ENCODE data around the gene PRKN.
"Not testable (repeated sequence)": the region's sequence is repeated elsewhere in the genome, so short reads cannot be mapped to it uniquely, and the experiment has no call there.

The PRKN gene

DNA sequence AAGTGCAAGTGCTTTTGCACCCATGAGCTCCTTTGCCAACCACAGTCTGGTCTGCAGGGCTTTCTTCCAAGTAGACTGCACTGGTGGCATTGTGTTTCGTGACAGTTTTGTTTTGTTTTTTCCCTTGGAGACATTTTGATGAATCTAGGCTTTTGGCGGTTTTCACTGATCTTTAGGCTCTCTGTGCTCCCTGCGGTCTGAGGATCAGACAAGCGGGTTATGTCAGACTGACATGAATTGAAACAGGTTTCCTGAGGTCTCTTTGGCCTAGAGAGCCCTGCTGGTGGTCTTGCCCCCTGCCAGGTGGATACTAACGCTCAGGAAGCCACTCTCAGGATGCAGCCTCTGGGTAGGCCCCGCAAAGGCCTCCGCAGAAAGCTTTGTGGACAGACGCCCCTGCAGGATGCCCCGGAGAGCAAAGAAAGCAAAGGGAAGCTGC is 898.3 kb downstream of the PRKN start:
- DNase-seq = no peak

DNA sequence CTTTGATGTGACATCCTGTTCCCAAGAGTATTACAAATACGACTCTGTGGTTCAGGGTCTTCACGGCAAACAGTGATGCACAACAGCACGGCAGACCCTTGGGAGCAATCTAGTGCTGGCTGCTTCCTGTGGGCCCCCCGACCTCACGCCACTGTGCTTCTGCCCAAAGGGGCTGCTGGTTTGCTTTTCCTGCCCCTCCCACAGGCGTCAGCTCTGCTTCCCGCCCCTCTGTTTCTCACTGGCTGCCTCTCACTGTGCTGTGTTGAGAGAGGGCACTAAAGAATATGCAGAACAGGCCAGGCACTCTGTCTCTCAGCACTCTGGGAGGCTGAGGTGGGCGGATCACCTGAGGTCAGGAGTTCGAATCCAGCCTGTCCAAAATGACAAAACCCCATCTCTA is 899.2 kb downstream of the PRKN start:
- DNase-seq = no peak

DNA sequence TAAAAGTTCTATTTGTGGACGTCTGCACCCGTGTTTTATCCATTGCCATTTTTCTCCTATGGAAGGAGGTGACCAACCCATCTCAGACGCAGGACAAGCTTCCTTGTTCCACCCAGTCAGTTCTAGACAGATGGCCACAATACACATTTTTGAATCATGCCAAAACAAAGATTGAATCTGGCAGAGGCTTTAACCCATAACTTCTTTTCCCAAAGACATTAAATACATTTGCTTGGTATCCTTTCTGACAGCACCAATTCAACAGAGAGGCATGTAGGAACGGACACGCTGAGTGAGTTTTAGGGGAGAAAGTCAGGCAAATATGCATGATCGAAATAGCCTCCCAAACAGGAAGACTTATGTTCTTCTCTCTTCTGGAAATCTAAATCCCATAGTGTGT is 901.1 kb downstream of the PRKN start:
- no peak for DNase-seq

DNA sequence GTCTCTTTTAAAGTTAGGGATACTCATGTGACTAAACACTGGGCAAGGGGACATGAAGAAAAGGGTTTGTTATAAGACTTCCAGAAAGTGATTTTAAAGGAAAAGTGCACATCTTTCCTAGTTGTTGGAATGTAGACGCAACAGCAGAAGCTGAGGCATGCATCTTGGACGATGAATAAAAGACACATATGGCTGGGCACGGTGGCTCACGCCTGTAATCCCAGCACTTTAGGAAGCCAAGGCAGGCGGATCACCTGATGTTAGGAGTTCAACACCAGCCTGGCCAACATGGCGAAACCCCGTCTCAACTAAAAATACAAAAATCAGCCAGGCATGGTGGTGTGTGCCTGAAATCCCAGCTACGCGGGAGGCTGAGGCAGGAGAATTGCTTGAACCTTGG is 905.4 kb downstream of the PRKN start:
- DNase-seq = not testable (repeated sequence)

DNA sequence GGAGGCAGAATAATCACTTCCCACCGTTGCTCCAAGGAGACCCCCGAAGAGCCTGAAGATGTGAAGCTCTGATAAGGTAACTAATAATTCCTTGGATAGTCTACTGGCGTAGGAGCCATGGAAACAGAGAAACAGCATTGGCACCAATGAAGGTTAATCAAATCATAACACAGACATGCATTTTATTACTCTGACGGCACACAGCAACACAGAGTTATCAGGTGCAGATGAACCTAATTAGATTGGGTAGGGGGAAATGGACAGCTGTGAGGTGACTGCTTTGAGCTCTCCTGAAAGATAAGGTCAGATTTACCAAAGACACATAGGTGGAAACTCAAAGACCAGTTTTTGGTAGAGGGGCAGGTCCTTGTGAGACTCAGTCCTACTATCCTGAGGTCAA is 909.7 kb downstream of the PRKN start:
- DNase-seq = no peak

DNA sequence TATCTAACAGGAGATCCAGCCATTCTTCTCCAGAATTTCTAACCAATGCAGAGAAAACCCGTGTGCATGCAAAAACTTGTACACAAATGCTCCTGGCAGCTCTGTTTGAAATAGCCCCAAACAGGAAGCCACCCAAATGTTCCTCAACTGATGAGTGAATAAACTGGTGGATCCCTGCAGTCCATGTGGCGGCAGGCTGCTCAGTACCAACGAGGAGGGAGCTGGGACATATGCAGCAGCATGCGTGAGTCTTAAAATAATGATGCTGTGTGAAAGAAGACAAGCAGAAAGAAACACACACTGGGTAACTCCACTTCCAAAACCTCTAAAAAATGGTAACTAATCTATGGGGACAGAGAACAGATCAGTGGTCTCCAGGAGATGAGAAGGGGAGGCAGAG is 911.6 kb downstream of the PRKN start:
- DNase-seq = no peak

DNA sequence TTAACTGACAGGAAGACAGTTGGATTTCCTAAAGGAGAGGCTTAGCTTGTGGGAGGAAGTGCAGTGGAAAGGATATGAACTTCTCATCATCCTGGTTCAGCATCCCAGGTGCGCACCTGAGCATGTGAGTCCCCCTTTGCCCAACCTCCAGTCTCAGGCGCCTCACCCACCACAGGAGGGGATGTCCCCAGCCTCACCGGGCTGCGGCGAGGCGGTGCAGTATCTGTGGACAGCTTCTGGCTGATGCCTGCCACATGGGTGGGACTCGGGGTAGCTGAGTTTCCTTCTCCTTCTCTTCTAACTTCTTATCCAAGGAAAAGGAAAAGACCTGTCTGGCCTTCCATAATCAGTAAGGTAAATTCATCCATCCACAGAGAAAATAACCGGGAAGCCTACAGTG is 914.4 kb downstream of the PRKN start:
- no peak for DNase-seq

DNA sequence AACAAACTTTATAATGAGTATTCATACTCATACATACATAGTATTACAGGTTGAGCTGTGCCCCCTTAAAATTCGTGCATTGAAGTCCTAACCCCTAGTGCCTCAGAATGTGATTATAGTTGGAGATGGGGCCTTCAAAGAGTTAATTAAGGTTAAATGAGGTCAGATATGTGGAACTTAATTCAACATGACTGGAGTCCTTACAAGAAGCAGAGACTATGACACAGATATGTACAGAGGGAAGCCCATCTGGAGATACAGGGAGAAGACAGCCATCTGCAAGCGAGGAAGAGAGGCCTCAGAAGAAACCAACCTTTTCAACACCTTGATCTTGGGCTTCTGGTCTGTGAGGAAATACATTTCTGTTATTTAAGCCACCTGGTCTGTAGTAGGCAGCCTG is 917.6 kb downstream of the PRKN start:
- no peak for DNase-seq

DNA sequence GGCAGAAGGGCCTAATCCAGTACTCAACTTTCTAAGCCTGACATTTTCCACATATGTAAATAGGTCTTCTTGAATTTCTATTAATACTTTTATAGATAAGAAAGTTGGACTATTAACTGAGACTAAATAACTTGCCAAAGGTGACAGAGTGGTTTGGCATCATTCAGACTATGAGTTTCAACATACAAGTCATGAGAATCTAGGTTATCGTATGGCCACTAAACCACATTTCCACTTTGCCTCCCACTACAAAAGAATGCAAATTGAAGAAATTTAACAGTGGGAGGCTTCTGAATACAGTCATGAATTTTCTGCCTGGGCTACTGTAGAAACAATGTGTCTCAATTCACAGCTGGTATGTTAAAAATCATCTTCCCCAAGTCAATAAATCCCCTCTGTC is 922.7 kb downstream of the PRKN start:
- DNase-seq = no peak

DNA sequence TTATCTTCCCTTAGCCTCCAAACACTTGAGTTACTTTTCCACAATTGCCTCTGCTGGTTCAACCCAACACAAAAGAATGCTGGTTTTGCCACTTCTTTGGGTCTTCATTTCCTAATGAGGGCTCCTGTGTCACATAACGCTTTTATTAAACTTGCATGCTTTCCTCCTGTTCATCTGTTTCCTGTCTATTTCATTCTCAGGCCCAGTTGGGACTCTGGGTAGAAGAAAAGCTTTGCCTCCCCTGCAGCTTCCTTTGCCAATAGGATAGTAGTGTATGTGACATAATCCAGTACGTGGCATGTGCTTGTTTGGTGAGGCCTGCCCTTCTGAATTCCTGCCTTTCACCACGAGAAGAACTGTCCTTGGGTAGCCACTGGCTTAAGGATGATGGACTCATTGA is 924.4 kb downstream of the PRKN start:
- DNase-seq = no peak

DNA sequence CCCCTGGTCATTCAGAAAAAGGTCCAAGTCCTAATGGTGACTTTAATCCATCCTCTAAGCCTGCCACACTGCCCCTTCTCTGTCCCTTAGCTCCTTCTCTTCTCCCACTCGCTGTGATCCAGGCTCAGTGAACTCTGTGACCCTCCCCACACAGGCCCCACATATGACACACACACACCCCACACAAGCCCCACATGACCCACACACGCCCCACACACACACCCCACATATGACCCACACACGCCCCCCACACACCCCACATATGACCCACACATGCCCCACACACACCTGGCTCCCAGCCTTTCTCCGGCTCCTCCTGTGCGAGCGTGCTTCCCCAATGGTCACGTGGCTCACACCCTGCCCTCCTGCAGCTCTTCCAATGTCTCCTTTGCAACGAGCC is 925.3 kb downstream of the PRKN start:
- no peak for DNase-seq

DNA sequence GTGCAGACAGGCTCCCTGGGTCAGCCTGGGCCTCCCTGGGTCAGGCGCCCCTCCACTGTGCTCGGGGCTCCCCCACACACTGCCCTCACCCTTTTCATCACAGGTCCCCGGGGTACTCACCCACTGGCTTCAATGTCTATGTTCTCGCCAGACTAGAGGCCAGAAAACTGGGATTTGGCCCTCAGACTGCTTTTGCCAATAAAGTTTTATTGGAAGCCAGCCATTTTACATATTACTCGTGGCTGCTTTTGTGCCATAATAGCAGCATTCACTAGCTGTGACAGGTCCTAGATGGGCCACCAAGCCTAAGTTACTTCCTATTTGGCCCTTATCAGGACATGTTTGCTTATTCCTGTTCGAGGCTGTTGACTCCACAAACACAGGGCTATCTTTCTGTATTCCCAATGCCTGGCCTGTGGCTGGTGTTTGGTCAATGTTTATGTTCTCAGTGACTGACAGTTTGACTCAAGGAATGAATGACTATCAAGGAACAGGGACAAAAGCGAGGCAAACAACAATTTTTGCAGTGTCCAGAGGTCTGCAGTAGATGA is 928.6 kb downstream of the PRKN start:
- DNase-seq = no peak

DNA sequence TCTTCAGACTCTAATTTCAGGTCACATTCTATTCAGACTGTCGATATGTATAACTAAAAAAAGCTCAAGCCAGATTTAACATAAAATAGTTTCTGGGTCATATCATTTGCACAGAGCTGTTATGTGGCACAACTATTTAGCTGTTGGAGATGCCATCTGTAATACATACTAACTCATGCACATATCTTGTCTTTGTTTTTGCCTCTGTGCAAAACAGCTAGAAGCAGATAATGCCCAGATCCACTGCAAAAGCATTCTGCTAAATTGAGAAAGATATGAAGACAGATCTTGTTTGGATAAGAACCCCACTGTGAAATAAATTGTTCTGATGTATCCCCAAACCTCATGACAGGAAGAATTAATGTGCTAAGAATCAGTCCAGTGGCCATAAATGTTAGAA is 930.9 kb downstream of the PRKN start:
- no peak for DNase-seq

DNA sequence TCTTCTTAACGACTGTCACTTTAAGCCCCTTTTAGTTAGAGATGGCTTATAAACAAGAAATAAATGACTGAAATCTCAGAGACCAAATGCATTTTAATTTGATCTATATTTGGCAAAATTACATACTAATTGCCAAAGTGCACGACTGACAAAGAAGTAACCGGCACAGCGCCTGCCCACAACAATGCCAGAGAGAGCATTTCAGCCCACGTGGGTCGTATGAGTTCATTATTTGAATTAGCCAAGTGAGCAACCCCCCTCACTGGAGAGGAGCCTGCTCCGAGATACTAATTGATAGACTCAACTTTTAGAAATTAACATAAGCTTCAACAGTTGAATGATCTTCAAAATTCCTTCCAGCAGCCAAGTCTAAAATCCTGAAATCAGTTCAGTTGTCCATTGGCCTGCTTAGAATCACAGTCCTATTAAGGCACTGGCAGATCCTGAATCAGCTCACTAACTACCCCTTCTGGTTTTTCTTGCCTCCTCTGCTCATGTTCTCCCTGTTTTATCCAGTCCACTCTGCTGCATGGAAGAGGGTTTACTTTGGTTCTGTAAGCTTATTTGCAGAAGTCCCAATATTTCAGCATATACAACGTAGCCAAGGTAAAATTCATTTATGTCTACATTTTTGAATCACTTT is 934.6 kb downstream of the PRKN start:
- no peak for DNase-seq

DNA sequence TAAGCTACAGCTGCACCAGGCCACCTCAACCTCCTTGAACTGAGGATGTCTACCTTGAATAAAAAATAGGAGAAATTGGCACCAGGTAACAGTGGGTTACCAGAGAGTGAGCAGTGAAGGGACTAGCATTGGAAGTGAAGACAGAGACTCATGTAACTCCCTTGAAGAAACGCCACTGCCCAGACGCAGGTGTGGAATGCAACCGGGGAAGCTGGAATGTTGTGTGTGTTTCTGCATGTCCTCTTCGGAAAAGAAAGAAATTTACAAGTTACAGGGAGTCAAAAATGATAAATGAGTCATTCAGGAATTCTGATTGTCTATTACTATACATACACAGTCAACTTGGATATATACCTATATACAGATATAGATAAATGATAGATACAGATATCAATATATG is 939.0 kb downstream of the PRKN start:
- no peak for DNase-seq

DNA sequence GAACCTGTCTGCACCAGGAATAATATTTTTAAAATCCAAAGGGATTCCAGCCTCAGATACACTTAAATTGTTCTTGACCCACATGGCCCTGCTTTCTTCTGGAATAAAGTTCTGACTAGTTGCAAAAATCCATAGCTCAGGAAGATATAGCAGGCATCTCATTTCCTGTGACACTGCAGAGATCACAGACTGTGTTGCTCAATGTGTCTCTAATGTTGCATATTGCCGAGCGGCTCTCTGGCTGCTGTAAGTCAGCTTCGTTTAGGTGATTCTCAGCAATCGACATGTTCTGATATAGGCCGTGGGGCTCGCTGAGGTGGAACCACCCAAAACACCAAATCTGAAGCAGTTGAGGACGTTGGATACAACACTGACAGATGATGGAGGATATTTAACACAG is 955.4 kb downstream of the PRKN start:
- DNase-seq = no peak

DNA sequence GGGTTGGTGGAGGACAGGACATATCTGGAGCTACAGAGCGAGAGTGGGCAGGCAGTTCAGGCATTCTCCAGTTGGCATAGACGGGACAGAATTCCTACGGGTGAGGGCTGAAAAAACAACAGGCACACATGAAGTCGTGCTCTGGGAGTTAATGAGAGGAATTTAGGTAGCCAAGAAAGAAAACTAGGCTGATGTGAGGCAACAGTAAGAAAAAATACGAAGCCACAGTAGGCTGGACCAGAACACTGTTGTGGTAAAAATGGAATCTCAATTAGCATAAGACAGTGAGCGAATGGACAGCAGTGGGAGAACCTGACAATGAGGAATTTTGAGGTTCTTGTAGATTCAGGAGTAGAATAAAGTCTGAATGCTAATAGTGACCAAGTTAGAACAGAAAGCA is 965.6 kb downstream of the PRKN start:
- no peak for DNase-seq

DNA sequence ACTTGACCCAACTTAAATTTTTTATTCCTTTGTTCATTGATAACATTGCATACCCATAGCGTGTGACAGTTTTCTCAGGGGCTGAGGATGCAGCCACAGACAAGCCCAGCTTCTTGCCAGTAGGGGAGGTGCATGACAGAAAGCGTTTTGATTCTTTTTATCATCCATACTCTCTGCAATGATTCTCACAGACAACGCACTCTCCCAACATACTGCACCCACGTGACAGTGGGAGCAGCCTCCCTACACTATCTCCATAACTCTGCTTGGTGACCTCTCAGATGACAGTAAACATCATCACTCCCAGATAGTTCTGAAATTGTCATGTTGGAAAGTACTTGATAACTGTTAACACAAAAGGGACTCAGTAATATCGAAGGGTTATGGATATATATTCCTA is 972.5 kb downstream of the PRKN start:
- no peak for DNase-seq

DNA sequence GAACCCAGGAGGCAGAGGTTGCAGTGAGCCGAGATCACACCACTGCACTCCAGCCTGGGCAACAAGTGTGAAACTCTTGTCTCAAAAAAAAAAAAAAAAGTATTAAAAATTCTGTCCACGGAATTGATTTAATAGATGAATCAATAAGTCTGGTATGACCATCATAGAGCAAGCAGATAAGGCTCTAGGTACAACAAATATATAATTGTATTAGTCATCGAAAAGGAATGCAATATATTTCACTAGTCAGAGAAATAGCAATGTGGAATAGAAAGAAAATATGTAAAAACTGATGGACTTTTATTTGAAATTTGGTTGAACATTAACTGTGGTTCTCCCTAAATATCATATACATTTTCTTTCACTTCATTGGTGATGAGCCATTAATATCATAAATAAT is 976.9 kb downstream of the PRKN start:
- no peak for DNase-seq

DNA sequence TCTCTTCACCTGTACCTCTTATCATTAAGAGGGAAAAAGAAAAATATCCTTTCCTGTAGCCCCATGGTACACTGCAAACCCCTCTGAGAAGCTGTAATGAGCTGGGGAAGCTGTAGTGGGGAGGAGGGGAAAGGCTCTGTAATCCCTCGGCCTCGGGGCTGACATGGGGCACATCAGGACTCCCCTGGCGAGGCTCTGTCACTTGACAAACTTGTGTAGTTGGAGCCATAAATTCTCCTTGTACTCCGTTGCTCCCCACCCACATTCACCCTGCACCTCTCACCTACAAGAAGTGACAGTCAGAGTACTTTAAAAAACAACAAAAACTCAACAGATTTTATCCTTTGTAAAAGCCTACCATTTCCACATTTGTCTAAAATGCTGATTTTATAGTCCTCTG is 978.0 kb downstream of the PRKN start:
- DNase-seq = no peak

DNA sequence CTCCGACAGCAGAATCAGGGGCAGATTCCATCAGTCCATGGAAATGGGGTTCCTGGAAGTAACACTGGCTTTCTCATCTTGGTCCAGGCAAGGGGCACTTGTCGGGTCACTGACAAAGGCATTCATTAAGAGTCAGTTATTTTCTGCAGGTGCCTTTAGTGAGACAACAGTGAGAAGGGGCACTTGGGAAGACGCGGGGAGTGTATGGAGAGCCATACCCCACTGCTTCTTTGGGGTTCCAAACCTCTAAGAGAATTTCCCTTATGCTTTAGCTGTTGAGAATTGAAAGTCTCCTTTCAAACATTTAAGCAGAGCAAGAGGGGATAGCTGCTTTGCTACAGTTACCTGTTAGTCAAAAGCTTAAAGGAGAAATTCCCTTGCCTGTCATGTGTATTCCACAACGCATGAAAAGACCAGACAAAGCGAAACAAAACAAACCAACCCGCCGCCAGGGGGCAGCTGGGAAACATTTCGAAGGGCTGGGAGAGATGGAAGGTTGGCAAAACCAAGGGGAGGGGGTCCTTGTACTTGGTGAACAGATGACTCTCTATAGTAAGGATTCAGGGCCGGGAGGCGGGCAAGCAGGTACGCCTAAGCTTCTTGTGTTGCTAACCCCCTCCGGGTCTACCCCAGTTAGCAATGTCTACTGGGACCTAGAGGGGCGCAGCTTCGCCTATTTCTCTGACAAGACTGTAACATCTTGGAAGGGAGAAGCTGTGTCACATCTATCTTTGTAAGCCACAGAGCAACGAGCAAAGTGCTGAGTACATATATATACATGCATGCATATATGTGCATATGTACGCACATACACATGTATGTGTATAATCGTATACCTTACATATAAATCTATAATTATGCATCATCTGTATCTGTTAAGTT is 978.8 kb downstream of the PRKN start:
- DNase-seq = no peak

DNA sequence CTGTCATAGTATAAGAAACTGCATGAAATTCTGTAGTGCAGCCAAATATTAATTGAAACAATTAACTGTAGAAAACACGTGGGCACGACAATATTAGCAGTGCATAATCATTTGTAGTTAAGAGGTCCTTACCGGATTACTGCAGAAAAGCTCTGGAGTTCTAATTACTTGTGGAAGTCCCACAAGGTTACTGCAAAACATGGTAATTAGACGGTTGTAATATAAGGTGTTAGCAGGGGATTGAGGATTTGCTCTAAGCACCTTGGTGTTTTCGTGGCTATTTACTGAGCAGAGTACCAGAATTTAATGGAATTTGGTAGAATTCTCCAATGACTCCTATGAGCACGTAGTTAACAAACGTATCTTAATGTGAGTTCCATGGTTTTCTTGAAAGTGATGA is 980.1 kb downstream of the PRKN start:
- no peak for DNase-seq

DNA sequence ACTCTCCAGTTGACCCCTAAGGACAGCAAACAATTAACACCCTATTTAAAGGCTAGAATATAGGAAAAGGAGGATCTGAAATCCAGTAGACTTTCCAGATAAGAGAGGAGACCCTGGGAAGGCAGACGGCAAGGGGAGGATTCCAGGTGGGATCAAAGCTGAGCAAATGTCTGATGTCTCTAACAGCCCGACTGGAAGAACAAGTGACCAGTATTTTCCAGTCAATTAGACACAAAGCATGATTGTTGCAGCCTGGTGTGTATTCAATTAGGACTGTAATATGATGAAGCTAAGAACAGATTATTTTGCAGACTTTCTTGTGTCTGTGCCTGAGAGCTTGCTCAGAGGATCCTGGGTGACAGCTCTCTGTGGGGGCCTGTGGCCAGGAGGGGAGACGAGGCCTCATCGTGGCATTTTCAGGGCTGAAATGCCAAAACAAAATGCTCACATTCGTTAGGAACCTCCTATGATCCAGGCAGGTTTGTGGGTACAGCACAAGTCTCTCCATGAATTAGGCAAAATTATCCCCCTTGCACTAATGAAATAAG is 981.9 kb downstream of the PRKN start:
- DNase-seq = no peak

DNA sequence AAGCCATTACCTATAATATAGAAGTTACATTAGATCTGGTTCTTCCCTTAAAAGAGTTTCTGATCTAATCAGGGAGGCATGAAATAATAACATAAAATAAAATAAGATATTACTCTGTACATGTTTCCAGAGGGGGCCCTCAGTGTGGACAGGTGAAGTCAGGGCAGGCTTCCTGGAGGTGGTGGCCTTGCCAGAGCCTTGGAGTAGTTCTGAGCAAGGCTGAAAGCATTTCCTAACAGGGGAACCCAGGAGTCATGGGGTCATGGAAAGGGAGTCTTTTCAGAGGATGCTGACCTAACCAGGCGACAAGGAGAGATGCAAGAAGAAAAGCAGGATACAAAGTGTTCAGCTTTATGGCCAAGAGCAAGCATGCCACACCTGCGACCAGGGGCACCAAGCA is 982.4 kb downstream of the PRKN start:
- DNase-seq = no peak
